IPS-18a (cell line): ENCODE results near the gene LIN7A.
A peak's percentile ranks its signal among the peaks of the same experiment; 100 is the strongest.
"Not testable (repeated sequence)": the region's sequence is repeated elsewhere in the genome, so short reads cannot be mapped to it uniquely, and the experiment has no call there.

Source experiments
- H3K27ac ChIP-seq: one replicate; pipeline ENCODE4 v1.5.1; 2013; ENCODE audit warnings: low read length
- H3K27me3 ChIP-seq: one replicate; pipeline ENCODE4 v1.6.1; 2013; ENCODE audit warnings: mild to moderate bottlenecking, low read length; ENCODE audit not compliant: control insufficient read depth, insufficient read depth
- H3K36me3 ChIP-seq: one replicate; pipeline ENCODE4 v1.6.1; 2013; ENCODE audit warnings: low read depth, low read length; ENCODE audit not compliant: control insufficient read depth
- H3K4me1 ChIP-seq: one replicate; pipeline ENCODE4 v1.6.1; 2013; ENCODE audit warnings: low read depth, low read length; ENCODE audit not compliant: control insufficient read depth
- H3K4me3 ChIP-seq: one replicate; pipeline ENCODE4 v1.5.1; 2013; ENCODE audit warnings: low read length
- H3K9ac ChIP-seq: one replicate; pipeline ENCODE4 v1.6.1; 2013; ENCODE audit warnings: mild to moderate bottlenecking, low read length, moderate library complexity
- H3K9me3 ChIP-seq: one replicate; pipeline ENCODE4 v1.6.1; 2013; ENCODE audit warnings: low read depth, low read length; ENCODE audit not compliant: control insufficient read depth

LIN7A gene

GRCh38 chr12:80798281-80798680, 139.5 kb downstream of the LIN7A start:
- no peak overlapping the region for H3K27ac ChIP-seq
- no peaks in the 10 kb centered on the region for H3K9me3 ChIP-seq
- peaks cover 15% of the 10 kb centered on the region for H3K4me1 ChIP-seq
- no peak overlapping the region for H3K4me3 ChIP-seq
- H3K9ac ChIP-seq: no peak overlapping the region
- H3K36me3 ChIP-seq: peaks cover 4% of the 10 kb centered on the region
- H3K27me3 ChIP-seq: no peaks in the 10 kb centered on the region

GRCh38 chr12:80794551-80794950, 143.2 kb downstream of the LIN7A start:
- Histone ChIP-seq H3K9ac (no peak overlapping the region), H3K27me3 (no peaks in the 10 kb centered on the region), H3K9me3 (no peaks in the 10 kb centered on the region), H3K27ac (no peak overlapping the region), H3K36me3 (no peaks in the 10 kb centered on the region), H3K4me1 (peaks cover 15% of the 10 kb centered on the region), H3K4me3 (no peak overlapping the region)

GRCh38 chr12:80792861-80793260, 144.9 kb downstream of the LIN7A start:
- Histone ChIP-seq H3K9ac (no peak overlapping the region), H3K27ac (no peak overlapping the region), H3K4me1 (peaks cover 18% of the 10 kb centered on the region), H3K9me3 (no peaks in the 10 kb centered on the region), H3K36me3 (no peaks in the 10 kb centered on the region), H3K27me3 (no peaks in the 10 kb centered on the region), H3K4me3 (no peak overlapping the region)

- H3K27ac ChIP-seq: no peak overlapping the region
- H3K27me3 ChIP-seq: no peaks in the 10 kb centered on the region
- H3K9ac ChIP-seq: no peak overlapping the region
- no peaks in the 10 kb centered on the region for H3K36me3 ChIP-seq
- peaks cover 18% of the 10 kb centered on the region for H3K4me1 ChIP-seq
- H3K4me3 ChIP-seq: no peak overlapping the region
- no peaks in the 10 kb centered on the region for H3K9me3 ChIP-seq
Observed at GRCh38 chr12:80791863-80792262, 145.9 kb downstream of the LIN7A start.

GRCh38 chr12:80788407-80788806, 149.3 kb downstream of the LIN7A start:
- H3K27ac ChIP-seq, H3K27me3 ChIP-seq, H3K36me3 ChIP-seq, H3K9me3 ChIP-seq, H3K4me3 ChIP-seq, H3K4me1 ChIP-seq, H3K9ac ChIP-seq: not testable (repeated sequence)

GRCh38 chr12:80782963-80783470, 154.7 kb downstream of the LIN7A start:
- not testable (repeated sequence) for H3K27me3 ChIP-seq, H3K9ac ChIP-seq, H3K36me3 ChIP-seq, H3K27ac ChIP-seq, H3K9me3 ChIP-seq
- peak overlapping the region; percentile 43 for H3K4me3 ChIP-seq
- H3K4me1 ChIP-seq: peaks cover 39% of the 10 kb centered on the region

GRCh38 chr12:80781313-80781712, 156.4 kb downstream of the LIN7A start:
- Histone ChIP-seq H3K27me3 (no peaks in the 10 kb centered on the region), H3K4me3 (no peak overlapping the region), H3K9me3 (no peaks in the 10 kb centered on the region), H3K36me3 (no peaks in the 10 kb centered on the region), H3K4me1 (peaks cover 39% of the 10 kb centered on the region), H3K27ac (peak overlapping the region; percentile 29), H3K9ac (no peak overlapping the region)

- Histone ChIP-seq H3K36me3 (no peaks in the 10 kb centered on the region), H3K9ac (no peak overlapping the region), H3K27ac (peak overlapping the region; percentile 6)
Observed at GRCh38 chr12:80780746-80781145, 157.0 kb downstream of the LIN7A start.

GRCh38 chr12:80778005-80778541, 159.7 kb downstream of the LIN7A start:
- H3K9me3 ChIP-seq: no peaks in the 10 kb centered on the region
- H3K4me3 ChIP-seq: no peak overlapping the region
- H3K36me3 ChIP-seq: no peaks in the 10 kb centered on the region
- H3K9ac ChIP-seq: no peak overlapping the region
- peaks cover 33% of the 10 kb centered on the region for H3K4me1 ChIP-seq
- no peak overlapping the region for H3K27ac ChIP-seq
- H3K27me3 ChIP-seq: no peaks in the 10 kb centered on the region

More at GRCh38 chr12:80780746-80781145, 157.0 kb downstream of the LIN7A start:
- Histone ChIP-seq H3K4me3 (no peak overlapping the region), H3K4me1 (peaks cover 39% of the 10 kb centered on the region), H3K27me3 (no peaks in the 10 kb centered on the region), H3K9me3 (no peaks in the 10 kb centered on the region)

- Histone ChIP-seq H3K4me1 (peaks cover 28% of the 10 kb centered on the region), H3K27ac (no peak overlapping the region), H3K9ac (no peak overlapping the region), H3K27me3 (no peaks in the 10 kb centered on the region), H3K36me3 (no peaks in the 10 kb centered on the region), H3K9me3 (no peaks in the 10 kb centered on the region), H3K4me3 (no peak overlapping the region)
Observed at GRCh38 chr12:80777587-80777986, 160.1 kb downstream of the LIN7A start.

GRCh38 chr12:80776706-80777105, 161.0 kb downstream of the LIN7A start:
- Histone ChIP-seq H3K36me3 (no peaks in the 10 kb centered on the region), H3K27ac (no peak overlapping the region), H3K27me3 (no peaks in the 10 kb centered on the region), H3K9me3 (no peaks in the 10 kb centered on the region), H3K4me3 (no peak overlapping the region), H3K4me1 (peaks cover 20% of the 10 kb centered on the region), H3K9ac (no peak overlapping the region)

GRCh38 chr12:80770958-80771357, 166.8 kb downstream of the LIN7A start:
- H3K9ac ChIP-seq: no peak overlapping the region
- no peaks in the 10 kb centered on the region for H3K9me3 ChIP-seq
- H3K4me3 ChIP-seq: no peak overlapping the region
- no peaks in the 10 kb centered on the region for H3K36me3 ChIP-seq
- no peaks in the 10 kb centered on the region for H3K27me3 ChIP-seq
- no peak overlapping the region for H3K27ac ChIP-seq
- peaks cover 28% of the 10 kb centered on the region for H3K4me1 ChIP-seq
